Activated CD4-positive, alpha-beta T cell treated with anti-CD3 and anti-CD28 coated beads, Interleukin-2, amount 10 ng/mL, durations not matched to agents 24 days and 14 days (primary cell): ENCODE data around the gene UHRF1. TPM values are rescaled to one million over a fixed set of nuclear protein-coding genes. Genes with fewer than 3 reads are reported as not detected.

Experiments used
- DNase-seq: peaks from one replicate; pipeline ENCODE4 v3.0.0; 2022
- H3K27ac Mint-ChIP-seq: one replicate; pipeline ENCODE4 v1.8.0; 2022; ENCODE audit warnings: mild to moderate bottlenecking, mixed read lengths
- H3K27me3 Mint-ChIP-seq: one replicate; pipeline ENCODE4 v1.8.0; 2022; ENCODE audit warnings: mixed read lengths
- H3K36me3 Mint-ChIP-seq: one replicate; pipeline ENCODE4 v1.8.0; 2022; ENCODE audit warnings: low read depth, mild to moderate bottlenecking, mixed read lengths
- H3K4me1 Mint-ChIP-seq: one replicate; pipeline ENCODE4 v1.8.0; 2021; ENCODE audit warnings: mixed read lengths
- H3K4me3 Mint-ChIP-seq: one replicate; pipeline ENCODE4 v1.8.0; 2022; ENCODE audit warnings: mild to moderate bottlenecking, moderate library complexity, mixed read lengths
- H3K9me3 Mint-ChIP-seq: one replicate; pipeline ENCODE4 v1.8.0; 2021; ENCODE audit warnings: mixed read lengths
- intact Hi-C: fragments of 100-400 bp; cut with micrococcal nuclease; formaldehyde crosslinking; loops from one replicate; pipeline ENCODE4 v1.15.1; 2023
- total RNA-seq: library from RNA; stranded (reverse); gene quantifications from 2 replicates; pipeline ENCODE4 v1.2.3, GENCODE V29; 2022

UHRF1 gene
- total RNA-seq, 1 donor from 2014 or later = 161 TPM

GRCh38 chr19:4909897-4910593, 744 bp downstream of the UHRF1 start:
- intact Hi-C loops = loop anchor here (1.0 to 5.0 kb wide), 2 partner anchors 43 to 188 kb away; partner anchors contain the start of genes DPP9 and PLIN3
- DNase-seq = peak; percentile 99
- peaks cover 35% of the 10 kb centered on the region for H3K4me1 Mint-ChIP-seq

GRCh38 chr19:4910594-4911281, 1.4 kb downstream of the UHRF1 start:
- H3K4me1 Mint-ChIP-seq = peaks cover 42% of the 10 kb centered on the region
- peak overlapping the region; percentile 86 for H3K4me3 Mint-ChIP-seq
- intact Hi-C loops = loop anchor here (1.0 to 5.0 kb wide), 5 partner anchors 38 to 188 kb away; partner anchors contain the start of genes DPP9 and PLIN3
- DNase-seq = peak; percentile 76
- H3K27me3 Mint-ChIP-seq = no peaks in the 10 kb centered on the region
- H3K9me3 Mint-ChIP-seq = no peaks in the 10 kb centered on the region
- peak overlapping the region; percentile 86 for H3K27ac Mint-ChIP-seq
- H3K36me3 Mint-ChIP-seq = peaks cover 46% of the 10 kb centered on the region

More at GRCh38 chr19:4909897-4910593, 744 bp downstream of the UHRF1 start:
- Mint-ChIP-seq H3K4me3 (peak overlapping the region; percentile 86), H3K36me3 (peaks cover 40% of the 10 kb centered on the region), H3K27me3 (no peaks in the 10 kb centered on the region), H3K27ac (peak overlapping the region; percentile 86), H3K9me3 (no peaks in the 10 kb centered on the region)

GRCh38 chr19:4911314-4911713, 2.0 kb downstream of the UHRF1 start:
- Mint-ChIP-seq H3K9me3 (no peaks in the 10 kb centered on the region), H3K4me3 (peak overlapping the region; percentile 86), H3K36me3 (peaks cover 50% of the 10 kb centered on the region), H3K27ac (peak overlapping the region; percentile 86), H3K27me3 (no peaks in the 10 kb centered on the region), H3K4me1 (peaks cover 47% of the 10 kb centered on the region)
- intact Hi-C loops = loop anchor here (1.0 to 5.0 kb wide), 4 partner anchors 39 to 189 kb away; partner anchors contain the start of gene DPP9
- no peak for DNase-seq

- intact Hi-C loops = loop anchor here (1.0 to 5.0 kb wide), 4 partner anchors 40 to 190 kb away; partner anchors contain the start of gene DPP9
- peak; percentile 91 for DNase-seq
- Mint-ChIP-seq H3K4me1 (peaks cover 50% of the 10 kb centered on the region), H3K4me3 (peak overlapping the region; percentile 86), H3K27me3 (no peaks in the 10 kb centered on the region), H3K36me3 (peaks cover 55% of the 10 kb centered on the region), H3K9me3 (no peaks in the 10 kb centered on the region), H3K27ac (peak overlapping the region; percentile 86)
Observed at GRCh38 chr19:4911786-4912672, 2.7 kb downstream of the UHRF1 start.

- Mint-ChIP-seq H3K27me3 (no peaks in the 10 kb centered on the region), H3K36me3 (peaks cover 66% of the 10 kb centered on the region), H3K4me1 (peaks cover 50% of the 10 kb centered on the region), H3K27ac (peak overlapping the region; percentile 88), H3K9me3 (no peaks in the 10 kb centered on the region), H3K4me3 (peak overlapping the region; percentile 92)
- peak; percentile 75 for DNase-seq
- intact Hi-C loops = loop anchor here (5.0 kb wide), 1 partner anchor 192 kb away; the partner anchor contains the start of gene DPP9
Observed at GRCh38 chr19:4913996-4914735, 4.9 kb downstream of the UHRF1 start.

- H3K4me1 Mint-ChIP-seq = peaks cover 50% of the 10 kb centered on the region
- H3K4me3 Mint-ChIP-seq = peak overlapping the region; percentile 92
- DNase-seq = peak; percentile 93
- H3K27me3 Mint-ChIP-seq = no peaks in the 10 kb centered on the region
- no peaks in the 10 kb centered on the region for H3K9me3 Mint-ChIP-seq
- intact Hi-C loops = loop anchor here (5.0 kb wide), 1 partner anchor 193 kb away; the partner anchor contains the start of gene DPP9
- H3K27ac Mint-ChIP-seq = peak overlapping the region; percentile 88
- peaks cover 69% of the 10 kb centered on the region for H3K36me3 Mint-ChIP-seq
Observed at GRCh38 chr19:4914736-4915501, 5.6 kb downstream of the UHRF1 start.

- no peaks in the 10 kb centered on the region for H3K9me3 Mint-ChIP-seq
- H3K27ac Mint-ChIP-seq = peak overlapping the region; percentile 93
Observed at GRCh38 chr19:4916292-4917082, 7.2 kb downstream of the UHRF1 start.

GRCh38 chr19:4922530-4923275, 13.4 kb downstream of the UHRF1 start:
- Mint-ChIP-seq H3K9me3 (no peaks in the 10 kb centered on the region), H3K27ac (peak overlapping the region; percentile 41), H3K27me3 (no peaks in the 10 kb centered on the region), H3K36me3 (peaks cover 30% of the 10 kb centered on the region), H3K4me3 (no peak overlapping the region), H3K4me1 (peaks cover 9% of the 10 kb centered on the region)
- intact Hi-C loops = no loop called here
- no peak for DNase-seq

More at GRCh38 chr19:4916292-4917082, 7.2 kb downstream of the UHRF1 start:
- Mint-ChIP-seq H3K36me3 (peaks cover 68% of the 10 kb centered on the region), H3K4me1 (peaks cover 50% of the 10 kb centered on the region), H3K4me3 (peak overlapping the region; percentile 92), H3K27me3 (no peaks in the 10 kb centered on the region)
- intact Hi-C loops = no loop called here
- peak; percentile 79 for DNase-seq

- Mint-ChIP-seq H3K9me3 (no peaks in the 10 kb centered on the region), H3K27me3 (no peaks in the 10 kb centered on the region), H3K27ac (no peak overlapping the region), H3K4me1 (peaks cover 7% of the 10 kb centered on the region), H3K36me3 (peaks cover 27% of the 10 kb centered on the region), H3K4me3 (no peak overlapping the region)
- no peak for DNase-seq
- intact Hi-C loops = no loop called here
Observed at GRCh38 chr19:4923276-4923747, 14.0 kb downstream of the UHRF1 start.

GRCh38 chr19:4929186-4929585, 19.9 kb downstream of the UHRF1 start:
- Mint-ChIP-seq H3K4me1 (no peaks in the 10 kb centered on the region), H3K27ac (no peak overlapping the region), H3K36me3 (peaks cover 28% of the 10 kb centered on the region), H3K9me3 (no peaks in the 10 kb centered on the region), H3K4me3 (no peak overlapping the region), H3K27me3 (no peaks in the 10 kb centered on the region)
- DNase-seq = no peak
- intact Hi-C loops = no loop called here

- DNase-seq = no peak
- H3K4me1 Mint-ChIP-seq = no peaks in the 10 kb centered on the region
Observed at GRCh38 chr19:4930664-4931063, 21.4 kb downstream of the UHRF1 start.

More at GRCh38 chr19:4930664-4931063, 21.4 kb downstream of the UHRF1 start:
- Mint-ChIP-seq H3K9me3 (no peaks in the 10 kb centered on the region), H3K27ac (no peak overlapping the region), H3K36me3 (peaks cover 36% of the 10 kb centered on the region), H3K27me3 (no peaks in the 10 kb centered on the region), H3K4me3 (no peak overlapping the region)
- intact Hi-C loops = no loop called here
